A673 (cell line): ENCODE results near the gene EXT2. TPM values are rescaled to one million over a fixed set of nuclear protein-coding genes. Genes with fewer than 3 reads are reported as not detected.

ENCODE experiments used
- BruUV-seq: library from RNA; stranded (reverse); fragments of 400-500 nt; replicated peaks from 2 replicates; lab custom pipeline; 2021; lab: Mats Ljungman, UMichigan
- CTCF ChIA-PET: fragments of 300-600 bp; sonication (Branson Sonifier 250); formaldehyde crosslinking; loops from one replicate; lab custom pipeline; 2022; ENCODE audit warnings: antibody characterized with exemption; lab: Charles Lee
- POLR2A ChIA-PET: fragments of 300-600 bp; sonication (Branson Sonifier 250); formaldehyde crosslinking; loops from one replicate; lab custom pipeline; 2022; ENCODE audit warnings: antibody characterized with exemption; ENCODE audit not compliant: low non-redundant PET; lab: Charles Lee
- DNase-seq: peaks from one replicate; pipeline ENCODE4 v3.0.0-alpha.2; 2015; ENCODE audit warnings: low spot score
- H3K27ac ChIP-seq: fragments of 200-600 bp; sonication (generic); 2 replicates; pipeline ENCODE4 v1.5.1; 2016; ENCODE audit warnings: mixed run types, low read depth, mild to moderate bottlenecking, mixed read lengths, antibody characterized with exemption, low read length; ENCODE audit not compliant: poor library complexity, severe bottlenecking
- H3K27me3 ChIP-seq: fragments of 200-600 bp; sonication (generic); replicated peaks from 2 replicates; pipeline ENCODE4 v1.6.1; 2017; ENCODE audit warnings: mixed run types, low read depth, mild to moderate bottlenecking, mixed read lengths, antibody characterized with exemption, low read length; ENCODE audit not compliant: insufficient read depth, poor library complexity
- H3K36me3 ChIP-seq: fragments of 200-600 bp; sonication (generic); 2 replicates; pipeline ENCODE4 v1.6.1; 2016; ENCODE audit warnings: mixed run types, mild to moderate bottlenecking, mixed read lengths, antibody characterized with exemption, low read length; ENCODE audit not compliant: insufficient read depth, poor library complexity, severe bottlenecking
- H3K4me1 ChIP-seq: fragments of 200-600 bp; sonication (generic); 2 replicates; pipeline ENCODE4 v1.6.1; 2017; ENCODE audit warnings: mixed run types, mild to moderate bottlenecking, mixed read lengths, antibody characterized with exemption, low read length; ENCODE audit not compliant: insufficient read depth, poor library complexity, severe bottlenecking
- H3K4me3 ChIP-seq: fragments of 200-600 bp; sonication (generic); 2 replicates; pipeline ENCODE4 v1.5.1; 2016; ENCODE audit warnings: low read depth, mixed run types, mild to moderate bottlenecking, mixed read lengths, low read length; ENCODE audit not compliant: poor library complexity, severe bottlenecking
- H3K9me3 ChIP-seq: fragments of 200-600 bp; sonication (generic); 2 replicates; pipeline ENCODE4 v1.6.1; 2016; ENCODE audit warnings: mixed run types, low read depth, mild to moderate bottlenecking, mixed read lengths, antibody characterized with exemption, low read length; ENCODE audit not compliant: poor library complexity, severe bottlenecking
- CTCF ChIP-seq: fragments of 300-800, 200-600 bp; sonication (generic); conservative IDR thresholded peaks from 2 replicates; pipeline ENCODE4 v1.5.1; 2017; ENCODE audit warnings: low read depth, mild to moderate bottlenecking, antibody characterized with exemption, low read length, moderate library complexity, mixed read lengths
- EZH2 ChIP-seq: fragments of 200-600 bp; sonication (generic); IDR thresholded peaks from 2 replicates; pipeline ENCODE4 v1.6.1; 2017; ENCODE audit warnings: borderline replicate concordance, low read depth, mild to moderate bottlenecking, mixed read lengths, antibody characterized with exemption, low read length; ENCODE audit not compliant: poor library complexity, severe bottlenecking
- intact Hi-C: fragments of 100-400 bp; cut with micrococcal nuclease; formaldehyde crosslinking; loops from one replicate; pipeline ENCODE4 v1.10.0; 2022; ENCODE audit not compliant: unreplicated experiment
- total RNA-seq: library from RNA; stranded (reverse); gene quantifications from 2 replicates; pipeline ENCODE4 v1.2.3, GENCODE V29; 2021

Gene EXT2
- total RNA-seq, 1 experiment from 2014 or later: 123 TPM

GRCh38 chr11:44162004-44162403 is 66.5 kb downstream of the EXT2 start:
- POLR2A ChIA-PET: no interaction called here
- no TSS peak for BruUV-seq

GRCh38 chr11:44162662-44163061 is 67.2 kb downstream of the EXT2 start:
- POLR2A ChIA-PET: interaction anchor here (0.8 kb wide), 1 partner anchor 1215 kb away, joined by 11 read pairs; no protein-coding TSS in a partner anchor
- TF ChIP-seq CTCF (no peak), EZH2 (no peak)
- no TSS peak for BruUV-seq
- DNase-seq: no peak
- Histone ChIP-seq H3K36me3 (peaks cover 6% of the 10 kb centered on the region), H3K27ac (no peak overlapping the region), H3K9me3 (peaks cover 5% of the 10 kb centered on the region), H3K4me1 (no peaks in the 10 kb centered on the region), H3K4me3 (no peak overlapping the region), H3K27me3 (no peaks in the 10 kb centered on the region)
- CTCF ChIA-PET: no interaction called here
- intact Hi-C loops: no loop called here

More at GRCh38 chr11:44162004-44162403, 66.5 kb downstream of the EXT2 start:
- H3K27ac ChIP-seq: no peak overlapping the region
- intact Hi-C loops: no loop called here
- peaks cover 8% of the 10 kb centered on the region for H3K36me3 ChIP-seq
- H3K4me1 ChIP-seq: no peaks in the 10 kb centered on the region
- H3K9me3 ChIP-seq: peaks cover 6% of the 10 kb centered on the region
- DNase-seq: no peak
- no peak overlapping the region for H3K4me3 ChIP-seq
- TF ChIP-seq CTCF (no peak), EZH2 (no peak)
- no peaks in the 10 kb centered on the region for H3K27me3 ChIP-seq
- CTCF ChIA-PET: no interaction called here

- Histone ChIP-seq H3K4me1 (peaks cover 4% of the 10 kb centered on the region), H3K27ac (no peak overlapping the region), H3K4me3 (no peak overlapping the region), H3K9me3 (no peaks in the 10 kb centered on the region), H3K27me3 (no peaks in the 10 kb centered on the region), H3K36me3 (no peaks in the 10 kb centered on the region)
- ChIA-PET CTCF (interaction anchor here (0.6 kb wide), 1 partner anchor 71 kb away, joined by 3 read pairs; no protein-coding TSS in a partner anchor), POLR2A (no interaction called here)
- intact Hi-C loops: no loop called here
- no TSS peak for BruUV-seq
- no peak for DNase-seq
- no peak for TF ChIP-seq CTCF
- no peak for TF ChIP-seq EZH2
These were observed 70.0 kb downstream of the EXT2 start for GRCh38 chr11:44165432-44165831.
